SU-DHL-6 (cell line): ENCODE measurements around the gene TAF5L.

Source experiments
- CTCF ChIP-seq: fragments of 200-600 bp; sonication (generic); IDR thresholded peaks from one replicate; pipeline ENCODE4 v1.5.1; 2017; ENCODE audit warnings: antibody characterized with exemption, mild to moderate bottlenecking, low read length, moderate library complexity; ENCODE audit not compliant: insufficient read depth, poor library complexity, severe bottlenecking
- EZH2phosphoT487 ChIP-seq: fragments of 200-600 bp; sonication (generic), shearing (Covaris generic); conservative IDR thresholded peaks from 2 replicates; pipeline ENCODE4 v1.6.1; 2018; ENCODE audit warnings: mild to moderate bottlenecking, antibody characterized with exemption, low read length, moderate library complexity, mixed read lengths

GRCh38 chr1:229600229-229600628 lies 25.7 kb downstream of the TAF5L start:
- TF ChIP-seq CTCF, result no peak
- TF ChIP-seq EZH2phosphoT487, result no peak
